DND-41 (cell line): ENCODE measurements around the gene CCDC142.

Source experiments
- ATAC-seq: fragments of 200-7000 bp; cut with Tn5 transposase; 3 replicates; pipeline ENCODE4 v1.9.1; 2021; ENCODE audit warnings: low read depth; ENCODE audit not compliant: insufficient read depth
- DNase-seq: peaks from one replicate; pipeline ENCODE4 v3.0.0-alpha.2; 2020
- H2AFZ ChIP-seq: 2 replicates; pipeline ENCODE4 v1.6.0; 2012; ENCODE audit warnings: low read depth, low read length
- H3K27ac ChIP-seq: 2 replicates; pipeline ENCODE4 v1.5.1; 2012; ENCODE audit warnings: low read length, inconsistent platforms
- H3K27me3 ChIP-seq: fragments of 200-600 bp; sonication (generic); 2 replicates; pipeline ENCODE4 v1.6.0; 2012; ENCODE audit warnings: low read length, mild to moderate bottlenecking, inconsistent platforms; ENCODE audit not compliant: insufficient read depth, poor library complexity
- H3K36me3 ChIP-seq: 2 replicates; pipeline ENCODE4 v1.5.1; 2012; ENCODE audit warnings: low read length, inconsistent platforms; ENCODE audit not compliant: insufficient read depth
- H3K4me1 ChIP-seq: 2 replicates; pipeline ENCODE4 v1.5.1; 2012; ENCODE audit warnings: mild to moderate bottlenecking, low read length; ENCODE audit not compliant: insufficient read depth
- H3K4me2 ChIP-seq: 2 replicates; pipeline ENCODE4 v1.6.0; 2012; ENCODE audit warnings: mild to moderate bottlenecking, moderate library complexity, low read length, inconsistent platforms; ENCODE audit not compliant: insufficient read depth
- H3K4me3 ChIP-seq, 2 experiments: fragments of 200-600 bp in 1 of 2; shearing (Covaris generic) in 1 of 2; 2 replicates each; pipeline ENCODE4 v1.5.1; 2012 to 2016; ENCODE audit warnings: inconsistent platforms in 2 of 2, low read length in 2 of 2, mild to moderate bottlenecking in 2 of 2, low read depth in 1 of 2, moderate library complexity in 1 of 2
- H3K79me2 ChIP-seq: 2 replicates; pipeline ENCODE4 v1.6.0; 2012; ENCODE audit warnings: low read length, inconsistent platforms; ENCODE audit not compliant: insufficient read depth
- H3K9ac ChIP-seq: 2 replicates; pipeline ENCODE4 v1.6.0; 2012; ENCODE audit warnings: low read depth, mild to moderate bottlenecking, inconsistent platforms, low read length, moderate library complexity
- H3K9me3 ChIP-seq: 2 replicates; pipeline ENCODE4 v1.5.1; 2012; ENCODE audit warnings: low read length, moderate library complexity, mild to moderate bottlenecking, inconsistent platforms; ENCODE audit not compliant: insufficient read depth, severe bottlenecking
- H4K20me1 ChIP-seq: 2 replicates; pipeline ENCODE4 v1.6.0; 2012; ENCODE audit warnings: low read length; ENCODE audit not compliant: insufficient read depth
- EZH2 ChIP-seq: IDR thresholded peaks from 3 replicates; pipeline ENCODE4 v1.6.1; 2012; ENCODE audit warnings: borderline replicate concordance, low read depth, mild to moderate bottlenecking, moderate library complexity, low read length, inconsistent platforms; ENCODE audit not compliant: severe bottlenecking
- TF ChIP-seq, protein P1 (sequence below): IDR thresholded peaks from 2 replicates; pipeline ENCODE4 v1.5.1; 2012; ENCODE audit warnings: borderline replicate concordance, low read length, moderate library complexity, mild to moderate bottlenecking; ENCODE audit not compliant: poor library complexity, severe bottlenecking; ENCODE audit errors: extremely low read depth

CCDC142 gene

DNA sequence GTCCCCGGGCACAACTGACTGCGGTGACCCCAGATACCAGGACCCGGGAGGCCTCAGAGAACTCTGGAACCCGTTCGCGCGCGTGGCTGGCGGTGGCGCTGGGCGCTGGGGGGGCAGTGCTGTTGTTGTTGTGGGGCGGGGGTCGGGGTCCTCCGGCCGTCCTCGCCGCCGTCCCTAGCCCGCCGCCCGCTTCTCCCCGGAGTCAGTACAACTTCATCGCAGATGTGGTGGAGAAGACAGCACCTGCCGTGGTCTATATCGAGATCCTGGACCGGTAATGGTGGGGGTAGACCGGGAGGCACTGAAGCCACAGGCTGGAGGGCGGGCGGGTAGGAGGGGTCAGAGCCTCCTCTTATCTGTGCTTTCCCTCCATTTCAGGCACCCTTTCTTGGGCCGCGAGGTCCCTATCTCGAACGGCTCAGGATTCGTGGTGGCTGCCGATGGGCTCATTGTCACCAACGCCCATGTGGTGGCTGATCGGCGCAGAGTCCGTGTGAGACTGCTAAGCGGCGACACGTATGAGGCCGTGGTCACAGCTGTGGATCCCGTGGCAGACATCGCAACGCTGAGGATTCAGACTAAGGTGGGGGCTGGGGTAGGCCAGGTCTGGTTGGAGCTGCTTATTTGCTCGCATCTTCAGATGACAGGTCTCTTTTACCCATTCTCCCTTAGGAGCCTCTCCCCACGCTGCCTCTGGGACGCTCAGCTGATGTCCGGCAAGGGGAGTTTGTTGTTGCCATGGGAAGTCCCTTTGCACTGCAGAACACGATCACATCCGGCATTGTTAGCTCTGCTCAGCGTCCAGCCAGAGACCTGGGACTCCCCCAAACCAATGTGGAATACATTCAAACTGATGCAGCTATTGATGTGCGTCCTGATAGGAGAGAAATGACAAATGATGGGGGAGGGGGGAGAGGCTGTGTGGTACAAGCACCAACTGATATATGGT, 47.7 kb upstream of the CCDC142 start:
- peaks cover 38% of the 10 kb centered on the region for H3K79me2 ChIP-seq
- peak overlapping the region; percentile 79 for H2AFZ ChIP-seq
- peak; percentile 58 for DNase-seq
- peak overlapping the region; percentile 91 for H3K27ac ChIP-seq
- peak overlapping the region; percentile 36 to 67 for H3K4me3 ChIP-seq
- H3K4me2 ChIP-seq = peak overlapping the region; percentile 87
- peaks cover 38% of the 10 kb centered on the region for H3K4me1 ChIP-seq
- H4K20me1 ChIP-seq = peaks cover 15% of the 10 kb centered on the region; the same call in 1 of the 2 replicates
- peak; percentile 22 for ATAC-seq
- peak overlapping the region; percentile 75 for H3K9ac ChIP-seq
- peaks cover 68% of the 10 kb centered on the region for H3K36me3 ChIP-seq
- H3K27me3 ChIP-seq = no peaks in the 10 kb centered on the region
- TF ChIP-seq EZH2 = no peak
- TF ChIP-seq, protein P1, sequence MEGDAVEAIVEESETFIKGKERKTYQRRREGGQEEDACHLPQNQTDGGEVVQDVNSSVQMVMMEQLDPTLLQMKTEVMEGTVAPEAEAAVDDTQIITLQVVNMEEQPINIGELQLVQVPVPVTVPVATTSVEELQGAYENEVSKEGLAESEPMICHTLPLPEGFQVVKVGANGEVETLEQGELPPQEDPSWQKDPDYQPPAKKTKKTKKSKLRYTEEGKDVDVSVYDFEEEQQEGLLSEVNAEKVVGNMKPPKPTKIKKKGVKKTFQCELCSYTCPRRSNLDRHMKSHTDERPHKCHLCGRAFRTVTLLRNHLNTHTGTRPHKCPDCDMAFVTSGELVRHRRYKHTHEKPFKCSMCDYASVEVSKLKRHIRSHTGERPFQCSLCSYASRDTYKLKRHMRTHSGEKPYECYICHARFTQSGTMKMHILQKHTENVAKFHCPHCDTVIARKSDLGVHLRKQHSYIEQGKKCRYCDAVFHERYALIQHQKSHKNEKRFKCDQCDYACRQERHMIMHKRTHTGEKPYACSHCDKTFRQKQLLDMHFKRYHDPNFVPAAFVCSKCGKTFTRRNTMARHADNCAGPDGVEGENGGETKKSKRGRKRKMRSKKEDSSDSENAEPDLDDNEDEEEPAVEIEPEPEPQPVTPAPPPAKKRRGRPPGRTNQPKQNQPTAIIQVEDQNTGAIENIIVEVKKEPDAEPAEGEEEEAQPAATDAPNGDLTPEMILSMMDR = no peak
- H3K9me3 ChIP-seq = no peaks in the 10 kb centered on the region

DNA sequence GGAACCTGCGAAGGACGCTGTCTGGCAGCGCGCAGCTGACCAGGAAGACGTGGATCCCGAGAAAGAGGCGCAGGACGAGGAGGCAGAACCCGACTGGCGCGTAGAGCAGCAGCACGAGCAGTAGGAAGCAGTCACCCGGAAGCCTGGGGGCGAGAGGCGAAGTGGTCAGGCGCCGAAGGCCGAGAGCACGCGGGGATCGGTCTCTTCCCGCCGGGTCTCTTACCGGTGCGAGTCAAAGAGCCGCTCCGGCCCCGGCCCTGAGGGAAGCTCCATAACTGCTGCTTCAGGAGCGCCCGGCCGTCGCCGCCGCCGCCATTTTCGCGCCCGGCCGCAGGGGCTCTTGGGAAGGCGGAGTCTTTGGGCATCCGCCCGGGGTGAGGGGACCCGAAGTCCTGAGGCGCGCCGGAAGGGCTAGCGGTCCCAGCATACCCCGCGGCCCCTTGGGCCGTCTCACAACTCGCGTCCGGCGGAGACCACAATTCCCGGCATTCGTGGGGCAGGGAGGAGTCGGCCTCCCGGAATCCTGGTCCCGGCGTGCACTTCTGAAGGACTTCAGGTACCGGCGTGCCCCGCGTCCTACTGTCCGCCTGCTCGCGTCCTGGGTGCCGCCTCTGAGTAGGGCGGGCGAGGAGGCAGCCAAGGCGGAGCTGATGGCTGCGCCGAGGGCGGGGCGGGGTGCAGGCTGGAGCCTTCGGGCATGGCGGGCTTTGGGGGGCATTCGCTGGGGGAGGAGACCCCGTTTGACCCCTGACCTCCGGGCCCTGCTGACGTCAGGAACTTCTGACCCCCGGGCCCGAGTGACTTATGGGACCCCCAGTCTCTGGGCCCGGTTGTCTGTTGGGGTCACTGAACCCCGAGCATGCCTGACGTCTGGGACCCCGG, 46.8 kb upstream of the CCDC142 start, which contains the start of the genes AUP1 and HTRA2:
Gene AUP1, minus strand, starts transcription at position 350 of the 882 bp plus-strand sequence. Its CDS starts 77 bp downstream, at position 273.
Gene HTRA2, plus strand, starts transcription at position 577 of the 882 bp plus-strand sequence. Its CDS starts 74 bp downstream, at position 651.
- peaks cover 68% of the 10 kb centered on the region for H3K36me3 ChIP-seq
- peaks cover 38% of the 10 kb centered on the region for H3K79me2 ChIP-seq
- DNase-seq (peak; percentile 94), ATAC-seq (peak; percentile 90)
- H3K27me3 ChIP-seq = no peaks in the 10 kb centered on the region
- peak within 1 kb of the TSS; percentile 91 for H3K27ac ChIP-seq
- H2AFZ ChIP-seq = peak within 1 kb of the TSS; percentile 79
- H4K20me1 ChIP-seq = peaks cover 15% of the 10 kb centered on the region; the same call in 1 of the 2 replicates
- H3K9me3 ChIP-seq = no peaks in the 10 kb centered on the region
- H3K4me1 ChIP-seq = peaks cover 38% of the 10 kb centered on the region
- peak within 1 kb of the TSS; percentile 75 for H3K9ac ChIP-seq
- H3K4me2 ChIP-seq = peak within 1 kb of the TSS; percentile 87
- H3K4me3 ChIP-seq = peak within 1 kb of the TSS; percentile 36 to 67
- no peak for TF ChIP-seq EZH2
- TF ChIP-seq, protein P1 = peak; percentile 1

DNA sequence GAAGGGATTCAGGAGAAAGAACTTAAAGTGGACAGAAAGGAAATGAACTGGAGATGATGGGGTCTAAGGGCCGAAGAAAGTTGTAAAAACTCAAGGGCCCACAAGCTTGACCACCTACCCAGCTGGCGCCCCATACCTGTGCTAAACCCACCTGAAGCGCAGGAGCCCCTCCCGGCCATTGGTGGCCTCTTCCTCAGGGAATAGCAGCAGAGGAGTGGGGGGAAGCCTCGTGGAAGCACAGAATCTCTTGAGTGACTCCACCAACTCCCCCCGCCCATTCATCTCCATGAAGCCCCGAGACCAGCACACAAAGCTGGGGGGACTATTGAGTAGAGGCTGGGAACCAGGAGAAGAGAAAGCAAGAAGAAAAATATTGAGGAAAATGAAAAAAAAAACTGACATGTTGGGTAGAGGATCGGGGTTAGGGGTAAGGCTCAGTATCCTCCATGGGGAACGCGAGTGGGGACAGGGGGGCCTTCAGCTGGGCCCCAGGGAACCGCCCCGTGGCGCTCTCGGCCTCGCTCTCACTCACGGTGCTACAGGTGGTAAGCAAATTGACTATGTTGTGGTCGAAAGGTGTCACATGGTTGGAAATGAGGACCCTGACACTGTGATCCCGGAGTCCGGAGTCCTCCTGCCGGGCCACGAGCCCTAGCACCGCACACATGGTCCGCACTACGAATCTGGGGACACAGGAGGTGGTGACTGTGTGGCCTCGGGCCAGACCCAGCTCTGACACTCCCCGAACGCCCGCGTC, 46.0 kb upstream of the CCDC142 start:
- TF ChIP-seq, protein P1 = peak; percentile 13
- no peak for TF ChIP-seq EZH2
- peak overlapping the region; percentile 75 for H3K9ac ChIP-seq
- ATAC-seq (peak; percentile 7), DNase-seq (no peak)
- peaks cover 38% of the 10 kb centered on the region for H3K4me1 ChIP-seq
- H4K20me1 ChIP-seq = peaks cover 15% of the 10 kb centered on the region; the same call in 1 of the 2 replicates
- H3K27me3 ChIP-seq = no peaks in the 10 kb centered on the region
- peak overlapping the region; percentile 36 to 67 for H3K4me3 ChIP-seq
- H2AFZ ChIP-seq = peak overlapping the region; percentile 79
- H3K79me2 ChIP-seq = peaks cover 38% of the 10 kb centered on the region
- H3K27ac ChIP-seq = peak overlapping the region; percentile 91
- H3K4me2 ChIP-seq = peak overlapping the region; percentile 87
- H3K36me3 ChIP-seq = peaks cover 68% of the 10 kb centered on the region
- H3K9me3 ChIP-seq = no peaks in the 10 kb centered on the region
